G401.6 (cell line): ENCODE results near the gene KANSL1.
"Not testable (repeated sequence)": the region's sequence is repeated elsewhere in the genome, so short reads cannot be mapped to it uniquely, and the experiment has no call there.

Experiments used
- FAIRE-seq: peaks from 2 replicates; lab custom pipeline; 2012; peaks lifted over from hg19 to GRCh38; lab: Jason Lieb, UNC

The KANSL1 gene

DNA sequence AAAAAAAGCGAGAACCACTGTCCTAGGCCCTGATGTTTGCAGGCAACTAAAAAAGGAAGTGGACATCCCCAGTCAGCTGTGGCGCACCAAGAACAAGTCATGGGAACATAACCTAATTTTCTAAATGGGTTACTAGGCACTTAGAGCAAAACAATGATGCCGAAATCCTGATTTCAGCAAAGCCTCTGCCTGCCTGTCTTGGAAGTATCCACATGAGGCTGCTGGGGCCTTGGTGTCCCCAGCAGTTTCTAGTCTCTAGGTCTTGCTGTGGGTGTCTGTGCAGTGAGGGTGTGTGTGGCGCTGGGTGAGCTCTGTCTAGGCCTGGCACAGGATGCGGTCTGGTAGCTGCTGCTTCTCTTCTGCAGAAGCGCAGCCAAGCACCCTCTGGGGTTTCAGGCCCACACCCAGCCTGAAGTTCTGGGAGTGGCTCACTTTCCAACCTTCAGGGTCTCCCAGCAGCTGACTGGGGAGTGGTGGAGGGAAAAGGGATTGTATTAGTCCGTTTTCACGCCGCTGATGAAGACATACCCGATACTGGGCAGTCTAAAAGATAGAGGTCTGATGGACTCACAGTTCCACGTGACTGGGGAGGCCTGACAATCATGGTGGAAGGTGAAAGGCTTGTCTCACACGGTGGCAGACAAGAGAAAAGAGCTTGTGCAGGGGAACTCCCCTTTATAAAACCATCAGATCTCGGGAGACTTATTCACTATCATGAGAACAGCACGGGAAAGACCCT is 173.0 kb downstream of the KANSL1 start:
- no peak for FAIRE-seq

DNA sequence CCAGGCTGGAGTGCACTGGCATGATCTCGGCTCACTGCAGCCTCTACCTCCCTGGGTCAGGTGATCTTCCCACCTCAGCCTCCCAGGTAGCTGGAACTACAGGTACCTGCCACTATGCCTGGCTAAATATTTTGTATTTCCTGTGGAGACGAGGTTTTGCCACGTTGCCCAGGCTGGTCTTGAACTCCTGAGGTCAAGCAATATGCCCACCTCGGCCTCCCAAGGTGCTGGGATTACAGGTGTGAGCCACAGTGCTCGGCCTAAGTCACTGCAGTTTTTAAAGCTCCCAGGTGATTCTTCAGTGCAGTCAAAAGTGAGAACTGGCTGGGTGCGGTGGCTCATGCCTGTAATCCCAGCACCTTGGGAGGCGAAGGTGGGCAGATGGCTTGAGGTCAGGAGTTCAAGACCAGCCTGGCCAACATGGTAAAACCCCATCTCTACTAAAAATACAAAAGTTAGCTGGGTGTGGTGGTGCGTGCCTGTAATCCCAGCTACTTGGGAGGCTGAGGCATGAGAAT is 173.8 kb downstream of the KANSL1 start:
- not testable (repeated sequence) for FAIRE-seq

DNA sequence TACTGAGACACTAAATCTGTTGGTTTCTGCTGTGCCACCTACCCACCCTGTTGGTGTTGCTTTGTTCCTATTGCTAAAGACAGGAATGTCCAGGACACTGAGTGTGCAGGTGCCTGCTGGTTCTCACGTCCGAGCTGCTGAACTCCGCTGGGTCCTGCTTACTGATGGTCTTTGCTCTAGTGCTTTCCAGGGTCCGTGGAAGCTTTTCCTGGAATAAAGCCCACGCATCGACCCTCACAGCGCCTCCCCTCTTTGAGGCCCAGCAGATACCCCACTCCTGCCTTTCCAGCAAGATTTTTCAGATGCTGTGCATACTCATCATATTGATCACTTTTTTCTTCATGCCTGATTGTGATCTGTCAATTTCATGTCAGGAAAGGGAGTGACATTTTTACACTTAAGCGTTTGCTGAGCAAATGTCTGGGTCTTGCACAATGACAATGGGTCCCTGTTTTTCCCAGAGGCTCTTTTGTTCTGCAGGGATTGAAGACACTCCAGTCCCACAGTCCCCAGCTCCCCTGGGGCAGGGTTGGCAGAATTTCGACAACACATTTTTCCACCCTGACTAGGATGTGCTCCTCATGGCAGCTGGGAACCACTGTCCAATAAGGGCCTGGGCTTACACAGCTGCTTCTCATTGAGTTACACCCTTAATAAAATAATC is 179.6 kb downstream of the KANSL1 start:
- no peak for FAIRE-seq

DNA sequence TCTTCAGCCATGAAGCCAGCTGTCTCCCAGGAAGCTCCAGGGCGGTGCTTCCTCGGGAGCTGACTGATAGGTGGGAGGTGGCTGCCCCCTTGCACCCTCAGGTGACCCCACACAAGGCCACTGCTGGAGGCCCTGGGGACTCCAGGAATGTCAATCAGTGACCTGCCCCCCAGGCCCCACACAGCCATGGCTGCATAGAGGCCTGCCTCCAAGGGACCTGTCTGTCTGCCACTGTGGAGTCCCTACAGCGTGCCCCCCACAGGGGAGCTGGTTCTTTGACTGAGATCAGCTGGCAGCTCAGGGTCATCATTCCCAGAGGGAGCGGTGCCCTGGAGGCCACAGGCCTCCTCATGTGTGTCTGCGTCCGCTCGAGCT is 180.1 kb downstream of the KANSL1 start:
- FAIRE-seq = no peak

DNA sequence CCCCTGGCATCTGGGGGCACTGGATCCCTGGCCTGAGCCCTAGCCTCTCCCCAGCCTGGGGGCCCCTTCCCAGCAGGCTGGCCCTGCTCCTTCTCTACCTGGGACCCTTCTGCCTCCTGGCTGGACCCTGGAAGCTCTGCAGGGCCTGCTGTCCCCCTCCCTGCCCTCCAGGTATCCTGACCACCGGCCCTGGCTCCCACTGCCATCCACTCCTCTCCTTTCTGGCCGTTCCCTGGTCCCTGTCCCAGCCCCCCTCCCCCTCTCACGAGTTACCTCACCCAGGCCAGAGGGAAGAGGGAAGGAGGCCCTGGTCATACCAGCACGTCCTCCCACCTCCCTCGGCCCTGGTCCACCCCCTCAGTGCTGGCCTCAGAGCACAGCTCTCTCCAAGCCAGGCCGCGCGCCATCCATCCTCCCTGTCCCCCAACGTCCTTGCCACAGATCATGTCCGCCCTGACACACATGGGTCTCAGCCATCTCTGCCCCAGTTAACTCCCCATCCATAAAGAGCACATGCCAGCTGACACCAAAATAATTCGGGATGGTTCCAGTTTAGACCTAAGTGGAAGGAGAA is 180.6 kb downstream of the KANSL1 start:
- FAIRE-seq = no peak

DNA sequence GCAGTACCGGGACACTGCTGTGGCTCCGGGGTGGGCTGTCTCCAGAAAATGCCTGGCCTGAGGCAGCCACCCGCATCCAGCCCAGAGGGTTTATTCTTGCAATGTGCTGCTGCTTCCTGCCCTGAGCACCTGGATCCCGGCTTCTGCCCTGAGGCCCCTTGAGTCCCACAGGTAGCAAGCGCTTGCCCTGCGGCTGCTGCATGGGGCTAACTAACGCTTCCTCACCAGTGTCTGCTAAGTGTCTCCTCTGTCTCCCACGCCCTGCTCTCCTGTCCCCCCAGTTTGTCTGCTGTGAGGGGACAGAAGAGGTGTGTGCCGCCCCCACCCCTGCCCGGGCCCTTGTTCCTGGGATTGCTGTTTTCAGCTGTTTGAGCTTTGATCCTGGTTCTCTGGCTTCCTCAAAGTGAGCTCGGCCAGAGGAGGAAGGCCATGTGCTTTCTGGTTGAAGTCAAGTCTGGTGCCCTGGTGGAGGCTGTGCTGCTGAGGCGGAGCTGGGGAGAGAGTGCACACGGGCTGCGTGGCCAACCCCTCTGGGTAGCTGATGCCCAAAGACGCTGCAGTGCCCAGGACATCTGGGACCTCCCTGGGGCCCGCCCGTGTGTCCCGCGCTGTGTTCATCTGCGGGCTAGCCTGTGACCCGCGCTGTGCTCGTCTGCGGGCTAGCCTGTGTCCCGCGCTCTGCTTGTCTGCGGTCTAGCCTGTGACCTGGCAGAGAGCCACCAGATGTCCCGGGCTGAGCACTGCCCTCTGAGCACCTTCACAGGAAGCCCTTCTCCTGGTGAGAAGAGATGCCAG is 181.3 kb downstream of the KANSL1 start:
- no peak for FAIRE-seq

DNA sequence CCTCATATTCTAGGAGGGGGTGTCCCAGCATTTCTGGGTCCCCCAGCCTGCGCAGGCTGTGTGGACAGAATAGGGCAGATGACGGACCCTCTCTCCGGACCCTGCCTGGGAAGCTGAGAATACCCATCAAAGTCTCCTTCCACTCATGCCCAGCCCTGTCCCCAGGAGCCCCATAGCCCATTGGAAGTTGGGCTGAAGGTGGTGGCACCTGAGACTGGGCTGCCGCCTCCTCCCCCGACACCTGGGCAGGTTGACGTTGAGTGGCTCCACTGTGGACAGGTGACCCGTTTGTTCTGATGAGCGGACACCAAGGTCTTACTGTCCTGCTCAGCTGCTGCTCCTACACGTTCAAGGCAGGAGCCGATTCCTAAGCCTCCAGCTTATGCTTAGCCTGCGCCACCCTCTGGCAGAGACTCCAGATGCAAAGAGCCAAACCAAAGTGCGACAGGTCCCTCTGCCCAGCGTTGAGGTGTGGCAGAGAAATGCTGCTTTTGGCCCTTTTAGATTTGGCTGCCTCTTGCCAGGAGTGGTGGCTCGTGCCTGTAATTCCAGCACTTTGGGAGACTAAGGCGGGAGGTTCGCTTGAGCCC is 182.5 kb downstream of the KANSL1 start:
- no peak for FAIRE-seq

DNA sequence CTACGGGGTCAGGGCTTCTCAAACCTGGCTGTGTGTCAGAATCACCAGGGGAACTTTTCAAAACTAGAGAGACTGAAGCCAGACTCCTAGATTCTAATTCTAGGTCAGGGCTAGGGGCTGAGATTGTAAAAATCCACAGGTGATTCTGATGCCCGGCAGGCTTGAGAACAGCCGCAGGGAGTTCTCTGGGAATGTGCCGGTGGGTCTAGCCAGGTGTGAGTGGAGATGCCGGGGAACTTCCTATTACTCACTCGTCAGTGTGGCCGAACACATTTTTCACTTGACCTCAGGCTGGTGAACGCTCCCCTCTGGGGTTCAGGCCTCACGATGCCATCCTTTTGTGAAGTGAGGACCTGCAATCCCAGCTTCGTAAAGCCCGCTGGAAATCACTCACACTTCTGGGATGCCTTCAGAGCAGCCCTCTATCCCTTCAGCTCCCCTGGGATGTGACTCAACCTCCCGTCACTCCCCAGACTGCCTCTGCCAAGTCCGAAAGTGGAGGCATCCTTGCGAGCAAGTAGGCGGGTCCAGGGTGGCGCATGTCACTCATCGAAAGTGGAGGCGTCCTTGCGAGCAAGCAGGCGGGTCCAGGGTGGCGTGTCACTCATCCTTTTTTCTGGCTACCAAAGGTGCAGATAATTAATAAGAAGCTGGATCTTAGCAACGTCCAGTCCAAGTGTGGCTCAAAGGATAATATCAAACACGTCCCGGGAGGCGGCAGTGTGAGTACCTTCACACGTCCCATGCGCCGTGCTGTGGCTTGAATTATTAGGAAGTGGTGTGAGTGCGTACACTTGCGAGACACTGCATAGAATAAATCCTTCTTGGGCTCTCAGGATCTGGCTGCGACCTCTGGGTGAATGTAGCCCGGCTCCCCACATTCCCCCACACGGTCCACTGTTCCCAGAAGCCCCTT is 183.3 kb downstream of the KANSL1 start:
- FAIRE-seq = no peak

DNA sequence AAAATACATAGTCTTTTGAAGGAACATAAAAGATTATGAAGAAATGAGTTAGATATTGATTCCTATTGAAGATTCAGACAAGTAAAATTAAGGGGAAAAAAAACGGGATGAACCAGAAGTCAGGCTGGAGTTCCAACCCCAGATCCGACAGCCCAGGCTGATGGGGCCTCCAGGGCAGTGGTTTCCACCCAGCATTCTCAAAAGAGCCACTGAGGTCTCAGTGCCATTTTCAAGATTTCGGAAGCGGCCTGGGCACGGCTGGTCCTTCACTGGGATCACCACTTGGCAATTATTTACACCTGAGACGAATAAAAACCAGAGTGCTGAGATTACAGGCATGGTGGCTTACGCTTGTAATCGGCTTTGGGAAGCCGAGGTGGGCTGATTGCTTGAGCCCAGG is 184.6 kb downstream of the KANSL1 start:
- no peak for FAIRE-seq

DNA sequence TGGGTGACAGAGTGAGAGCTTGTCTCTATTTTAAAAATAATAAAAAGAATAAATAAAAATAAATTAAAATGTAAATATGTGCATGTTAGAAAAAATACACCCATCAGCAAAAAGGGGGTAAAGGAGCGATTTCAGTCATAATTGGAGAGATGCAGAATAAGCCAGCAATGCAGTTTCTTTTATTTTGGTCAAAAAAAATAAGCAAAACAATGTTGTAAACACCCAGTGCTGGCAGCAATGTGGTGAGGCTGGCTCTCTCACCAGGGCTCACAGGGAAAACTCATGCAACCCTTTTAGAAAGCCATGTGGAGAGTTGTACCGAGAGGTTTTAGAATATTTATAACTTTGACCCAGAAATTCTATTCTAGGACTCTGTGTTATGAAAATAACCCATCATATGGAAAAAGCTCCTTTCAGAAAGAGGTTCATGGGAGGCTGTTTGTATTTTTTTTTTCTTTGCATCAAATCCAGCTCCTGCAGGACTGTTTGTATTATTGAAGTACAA is 185.7 kb downstream of the KANSL1 start:
- FAIRE-seq = no peak

DNA sequence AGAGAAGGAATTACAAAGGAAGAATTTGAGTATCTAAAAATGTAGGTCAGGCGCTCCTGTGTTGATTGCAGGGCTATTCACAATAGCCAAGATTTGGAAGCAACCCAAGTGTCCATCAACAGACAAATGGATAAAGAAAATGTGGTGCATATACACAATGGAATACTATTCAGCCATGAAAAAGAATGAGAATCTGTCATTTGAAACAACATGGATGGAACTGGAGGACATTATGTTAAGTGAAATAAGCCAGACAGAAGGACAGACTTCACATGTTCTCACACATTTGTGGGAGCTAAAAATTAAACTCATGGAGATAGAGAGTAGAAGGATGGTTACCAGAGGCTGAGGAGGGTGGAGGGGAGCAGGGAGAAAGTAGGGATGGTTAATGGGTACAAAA is 187.1 kb downstream of the KANSL1 start:
- FAIRE-seq = not testable (repeated sequence)

DNA sequence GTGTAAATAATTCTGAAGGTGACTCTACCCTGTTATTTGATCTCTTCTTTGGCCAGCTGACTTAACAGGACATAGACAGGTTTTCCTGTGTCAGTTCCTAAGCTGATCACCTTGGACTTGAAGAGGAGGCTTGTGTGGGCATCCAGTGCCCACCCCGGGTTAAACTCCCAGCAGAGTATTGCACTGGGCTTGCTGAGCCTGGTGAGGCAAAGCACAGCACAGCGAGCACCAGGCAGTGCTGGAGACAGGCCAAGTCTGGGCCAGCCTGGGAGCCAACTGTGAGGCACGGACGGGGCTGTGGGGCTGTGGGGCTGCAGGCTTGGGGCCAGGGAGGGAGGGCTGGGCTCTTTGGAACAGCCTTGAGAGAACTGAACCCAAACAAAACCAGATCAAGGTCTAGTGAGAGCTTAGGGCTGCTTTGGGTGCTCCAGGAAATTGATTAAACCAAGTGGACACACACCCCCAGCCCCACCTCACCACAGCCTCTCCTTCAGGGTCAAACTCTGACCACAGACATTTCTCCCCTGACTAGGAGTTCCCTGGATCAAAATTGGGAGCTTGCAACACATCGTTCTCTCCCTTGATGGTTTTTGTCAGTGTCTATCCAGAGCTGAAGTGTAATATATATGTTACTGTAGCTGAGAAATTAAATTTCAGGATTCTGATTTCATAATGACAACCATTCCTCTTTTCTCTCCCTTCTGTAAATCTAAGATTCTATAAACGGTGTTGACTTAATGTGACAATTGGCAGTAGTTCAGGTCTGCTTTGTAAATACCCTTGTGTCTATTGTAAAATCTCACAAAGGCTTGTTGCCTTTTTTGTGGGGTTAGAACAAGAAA is 189.1 kb downstream of the KANSL1 start:
- FAIRE-seq = no peak

DNA sequence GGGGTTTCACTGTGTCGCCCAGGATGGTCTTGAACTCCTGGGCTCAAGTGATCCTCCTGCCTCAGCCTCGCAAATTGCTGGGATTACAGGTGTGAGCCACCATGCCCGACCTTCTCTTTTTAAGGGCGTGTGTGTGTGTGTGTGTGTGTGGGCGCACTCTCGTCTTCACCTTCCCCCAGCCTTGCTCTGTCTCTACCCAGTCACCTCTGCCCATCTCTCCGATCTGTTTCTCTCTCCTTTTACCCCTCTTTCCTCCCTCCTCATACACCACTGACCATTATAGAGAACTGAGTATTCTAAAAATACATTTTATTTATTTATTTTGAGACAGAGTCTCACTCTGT is 190.3 kb downstream of the KANSL1 start:
- FAIRE-seq = no peak

DNA sequence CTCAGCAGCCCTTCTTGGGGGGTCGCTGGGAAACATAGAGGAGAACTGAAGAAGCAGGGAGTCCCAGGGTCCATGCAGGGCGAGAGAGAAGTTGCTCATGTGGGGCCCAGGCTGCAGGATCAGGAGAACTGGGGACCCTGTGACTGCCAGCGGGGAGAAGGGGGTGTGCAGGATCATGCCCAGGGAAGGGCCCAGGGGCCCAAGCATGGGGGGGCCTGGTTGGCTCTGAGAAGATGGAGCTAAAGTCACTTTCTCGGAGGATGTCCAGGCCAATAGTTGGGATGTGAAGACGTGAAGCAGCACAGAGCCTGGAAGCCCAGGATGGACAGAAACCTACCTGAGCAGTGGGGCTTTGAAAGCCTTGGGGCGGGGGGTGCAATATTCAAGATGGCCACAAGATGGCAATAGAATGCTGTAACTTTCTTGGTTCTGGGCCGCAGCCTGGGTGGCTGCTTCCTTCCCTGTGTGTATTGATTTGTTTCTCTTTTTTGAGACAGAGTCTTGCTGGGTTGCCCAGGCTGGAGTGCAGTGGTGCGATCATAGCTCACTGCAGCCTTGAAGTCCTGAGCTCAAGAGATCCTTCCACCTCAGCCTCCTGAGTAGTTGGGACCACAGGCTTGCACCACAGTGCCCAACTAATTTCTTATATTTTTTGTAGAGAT is 190.8 kb downstream of the KANSL1 start:
- peak; percentile 95 for FAIRE-seq

DNA sequence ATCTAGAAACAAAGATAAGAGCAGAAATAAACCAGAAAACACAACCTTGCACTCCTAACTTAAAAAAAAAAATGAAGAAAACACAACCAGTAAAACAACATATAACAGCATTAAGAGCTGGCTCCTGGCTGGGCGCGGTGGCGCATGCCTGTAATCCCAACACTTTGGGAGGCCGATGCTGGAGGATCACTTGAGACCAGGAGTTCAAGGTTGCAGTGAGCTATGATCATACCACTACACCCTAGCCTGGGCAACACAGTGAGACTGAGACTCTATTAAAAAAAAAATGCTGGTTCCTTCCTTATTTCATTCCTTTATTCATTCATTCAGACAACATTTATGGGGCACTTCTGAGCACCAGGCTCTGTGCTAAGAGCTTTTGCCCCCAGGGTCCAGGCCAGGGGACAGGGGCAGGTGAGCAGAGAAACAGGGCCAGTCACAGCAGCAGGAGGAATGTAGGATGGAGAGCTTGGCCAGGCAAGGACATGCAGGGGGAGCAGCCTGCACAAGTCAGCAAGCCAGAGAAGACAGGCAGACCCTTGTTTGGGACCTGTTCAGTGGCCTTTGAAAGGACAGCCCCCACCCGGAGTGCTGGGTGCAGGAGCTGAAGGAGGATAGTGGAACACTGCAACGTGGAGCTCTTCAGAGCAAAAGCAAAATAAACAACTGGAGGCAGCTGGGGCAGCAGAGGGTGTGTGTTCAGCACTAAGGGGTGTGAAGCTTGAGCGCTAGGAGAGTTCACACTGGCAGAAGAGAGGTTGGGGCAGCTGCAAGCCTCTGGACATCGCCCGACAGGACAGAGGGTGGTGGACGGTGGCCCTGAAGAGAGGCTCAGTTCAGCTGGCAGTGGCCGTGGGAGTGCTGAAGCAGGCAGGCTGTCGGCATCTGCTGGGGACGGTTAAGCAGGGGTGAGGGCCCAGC is 191.6 kb downstream of the KANSL1 start:
- no peak for FAIRE-seq

DNA sequence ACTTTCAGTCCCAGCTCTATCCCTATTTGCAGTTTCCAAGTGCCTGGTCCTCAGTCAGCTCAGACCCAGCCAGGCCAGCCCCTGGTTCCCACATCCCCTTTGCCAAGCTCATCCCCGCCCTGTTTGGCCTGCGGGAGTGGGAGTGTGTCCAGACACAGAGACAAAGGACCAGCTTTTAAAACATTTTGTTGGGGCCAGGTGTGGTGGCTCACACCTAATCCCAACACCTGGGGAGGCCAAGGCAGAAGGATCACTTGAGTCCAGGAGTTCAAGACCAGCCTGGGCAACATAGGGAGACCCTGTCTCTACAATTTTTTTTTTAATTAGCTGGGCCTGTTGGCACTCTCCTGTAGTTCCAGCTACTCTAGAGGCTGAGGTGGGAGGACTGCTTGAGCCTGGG is 192.5 kb downstream of the KANSL1 start:
- FAIRE-seq = no peak

DNA sequence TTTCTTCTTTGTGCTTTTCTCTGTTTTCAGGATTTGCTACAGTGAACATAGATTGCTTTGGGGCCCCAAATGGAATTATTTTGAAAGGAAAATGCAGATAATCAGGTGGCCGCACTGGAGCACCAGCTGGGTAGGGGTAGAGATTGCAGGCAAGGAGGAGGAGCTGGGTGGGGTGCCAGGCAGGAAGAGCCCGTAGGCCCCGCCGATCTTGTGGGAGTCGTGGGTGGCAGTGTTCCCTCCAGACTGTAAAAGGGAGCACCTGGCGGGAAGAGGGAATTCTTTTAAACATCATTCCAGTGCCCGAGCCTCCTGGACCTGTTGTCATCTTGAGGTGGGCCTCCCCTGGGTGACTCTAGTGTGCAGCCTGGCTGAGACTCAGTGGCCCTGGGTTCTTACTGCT is 192.9 kb downstream of the KANSL1 start:
- no peak for FAIRE-seq

DNA sequence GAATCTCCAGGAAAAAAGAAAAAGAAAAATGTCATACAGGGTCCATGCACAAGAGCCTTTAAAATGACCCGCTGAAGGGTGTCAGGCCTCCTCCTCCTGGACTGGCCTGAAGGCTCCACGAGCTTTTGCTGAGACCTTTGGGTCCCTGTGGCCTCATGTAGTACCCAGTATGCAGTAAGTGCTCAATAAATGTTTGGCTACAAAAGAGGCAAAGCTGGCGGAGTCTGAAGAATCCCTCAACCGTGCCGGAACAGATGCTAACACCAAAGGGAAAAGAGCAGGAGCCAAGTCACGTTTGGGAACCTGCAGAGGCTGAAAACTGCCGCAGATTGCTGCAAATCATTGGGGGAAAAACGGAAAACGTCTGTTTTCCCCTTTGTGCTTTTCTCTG is 193.3 kb downstream of the KANSL1 start:
- no peak for FAIRE-seq
